PC-9 (cell line): Measurements from ENCODE around the gene MYL6B. TPM values are rescaled to one million over a fixed set of nuclear protein-coding genes. Genes with fewer than 3 reads are reported as not detected.
"Not testable (repeated sequence)": the region's sequence is repeated elsewhere in the genome, so short reads cannot be mapped to it uniquely, and the experiment has no call there.

Source experiments
- BruUV-seq: library from RNA; stranded (reverse); fragments of 400-500 nt; replicated peaks from 2 replicates; lab custom pipeline; 2021; lab: Mats Ljungman, UMichigan
- CTCF ChIA-PET: fragments of 300-600 bp; sonication (Branson Sonifier 250); formaldehyde crosslinking; loops from one replicate; lab custom pipeline; 2022; ENCODE audit warnings: antibody characterized with exemption; lab: Charles Lee
- POLR2A ChIA-PET: fragments of 300-600 bp; sonication (Branson Sonifier 250); formaldehyde crosslinking; loops from one replicate; lab custom pipeline; 2022; ENCODE audit warnings: antibody characterized with exemption; ENCODE audit not compliant: unreplicated experiment; lab: Charles Lee
- DNase-seq, 2 experiments: peaks; one replicate each; pipeline versions ENCODE4 v3.0.0 to v3.0.0-alpha.2; 2015 to 2022; ENCODE audit warnings: mixed read lengths in 1 of 2
- H2AFZ ChIP-seq: fragments of 200-600 bp; sonication (generic); 2 replicates; pipeline ENCODE4 v1.8.1; 2017; ENCODE audit warnings: antibody characterized with exemption
- H3F3A ChIP-seq: fragments of 200-600 bp; sonication (generic); 2 replicates; pipeline ENCODE4 v1.8.1; 2017; ENCODE audit warnings: antibody characterized with exemption, mild to moderate bottlenecking, low read depth; ENCODE audit not compliant: insufficient read depth
- H3K27ac ChIP-seq: fragments of 200-600 bp; sonication (generic); 2 replicates; pipeline ENCODE4 v1.6.1; 2016; ENCODE audit warnings: mixed run types
- H3K27me3 ChIP-seq: fragments of 200-600 bp; sonication (generic); 2 replicates; pipeline ENCODE4 v1.6.1; 2016; ENCODE audit warnings: low read depth, mixed run types; ENCODE audit not compliant: insufficient read depth
- H3K36me3 ChIP-seq: fragments of 200-600 bp; sonication (generic); 2 replicates; pipeline ENCODE4 v1.6.1; 2016; ENCODE audit warnings: low read depth, mixed run types
- H3K4me1 ChIP-seq: fragments of 200-600 bp; sonication (generic); replicated peaks from 2 replicates; pipeline ENCODE4 v1.6.1; 2016; ENCODE audit warnings: mixed run types; ENCODE audit not compliant: insufficient read depth
- H3K4me2 ChIP-seq: fragments of 200-600 bp; sonication (generic); 2 replicates; pipeline ENCODE4 v1.6.1; 2017; ENCODE audit warnings: mixed run types
- H3K4me3 ChIP-seq: fragments of 200-600 bp; sonication (generic); 2 replicates; pipeline ENCODE4 v1.6.1; 2016; ENCODE audit warnings: mixed run types
- H3K79me2 ChIP-seq: fragments of 200-600 bp; sonication (generic); 2 replicates; pipeline ENCODE4 v1.6.1; 2017; ENCODE audit warnings: low read depth, mixed run types
- H3K9me2 ChIP-seq: fragments of 200-600 bp; sonication (generic); 2 replicates; pipeline ENCODE4 v1.8.1; 2017; ENCODE audit warnings: mild to moderate bottlenecking; ENCODE audit not compliant: insufficient read depth
- H3K9me3 ChIP-seq: fragments of 200-600 bp; sonication (generic); 2 replicates; pipeline ENCODE4 v1.8.1; 2016; ENCODE audit warnings: low read depth; ENCODE audit not compliant: insufficient read depth
- H4K20me1 ChIP-seq: fragments of 200-600 bp; sonication (generic); 2 replicates; pipeline ENCODE4 v1.8.1; 2017; ENCODE audit not compliant: insufficient read depth
- EZH2 ChIP-seq: fragments of 200-600 bp; sonication (generic); IDR thresholded peaks from 2 replicates; pipeline ENCODE4 v1.8.0; 2017; ENCODE audit warnings: antibody characterized with exemption, low read depth
- intact Hi-C: fragments of 100-400 bp; cut with micrococcal nuclease; formaldehyde crosslinking; loops from one replicate; pipeline ENCODE4 v1.10.0; 2022; ENCODE audit not compliant: unreplicated experiment
- total RNA-seq: library from RNA; stranded (reverse); gene quantifications from 2 replicates; pipeline ENCODE4 v1.2.3, GENCODE V29; 2021
- TF ChIP-seq, protein P1 (sequence below): fragments of 200-600 bp; sonication (generic); conservative IDR thresholded peaks from 2 replicates; pipeline ENCODE4 v1.6.1; 2017; ENCODE audit warnings: mixed run types, antibody characterized with exemption, mild to moderate bottlenecking, moderate library complexity

The MYL6B gene
- total RNA-seq, 1 experiment from 2014 or later: 121 TPM

DNA sequence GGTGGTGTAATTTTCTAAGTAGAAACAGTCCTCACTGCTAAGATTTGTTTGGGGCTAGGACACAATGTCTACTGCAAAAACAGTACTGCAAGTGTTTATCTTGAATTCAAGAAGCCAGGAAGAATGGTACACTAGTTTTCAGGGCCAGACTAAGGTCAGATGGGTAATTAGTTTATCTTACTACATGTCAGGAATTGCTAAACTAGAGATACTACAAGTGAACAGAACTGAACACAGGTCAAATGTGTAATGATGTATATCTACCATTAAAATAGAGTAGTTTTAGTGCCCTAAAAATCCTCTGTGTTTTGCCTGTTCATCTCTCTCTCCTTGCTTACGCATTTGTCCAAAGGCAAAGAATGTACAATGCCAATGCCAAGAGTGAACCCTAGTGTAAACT, 38.3 kb upstream of the MYL6B start:
- Histone ChIP-seq H3K4me2 (no peak overlapping the region), H3K9me3 (no peaks in the 10 kb centered on the region), H3K36me3 (peaks cover 27% of the 10 kb centered on the region), H4K20me1 (no peaks in the 10 kb centered on the region), H3K79me2 (peaks cover 17% of the 10 kb centered on the region), H3F3A (peaks cover 83% of the 10 kb centered on the region), H3K4me3 (no peak overlapping the region), H3K27me3 (no peaks in the 10 kb centered on the region), H3K9me2 (no peaks in the 10 kb centered on the region), H2AFZ (no peak overlapping the region), H3K27ac (peak overlapping the region; percentile 28; the same call in 1 of the 2 replicates), H3K4me1 (peaks cover 11% of the 10 kb centered on the region)
- no peak for DNase-seq
- TF ChIP-seq, protein P1, sequence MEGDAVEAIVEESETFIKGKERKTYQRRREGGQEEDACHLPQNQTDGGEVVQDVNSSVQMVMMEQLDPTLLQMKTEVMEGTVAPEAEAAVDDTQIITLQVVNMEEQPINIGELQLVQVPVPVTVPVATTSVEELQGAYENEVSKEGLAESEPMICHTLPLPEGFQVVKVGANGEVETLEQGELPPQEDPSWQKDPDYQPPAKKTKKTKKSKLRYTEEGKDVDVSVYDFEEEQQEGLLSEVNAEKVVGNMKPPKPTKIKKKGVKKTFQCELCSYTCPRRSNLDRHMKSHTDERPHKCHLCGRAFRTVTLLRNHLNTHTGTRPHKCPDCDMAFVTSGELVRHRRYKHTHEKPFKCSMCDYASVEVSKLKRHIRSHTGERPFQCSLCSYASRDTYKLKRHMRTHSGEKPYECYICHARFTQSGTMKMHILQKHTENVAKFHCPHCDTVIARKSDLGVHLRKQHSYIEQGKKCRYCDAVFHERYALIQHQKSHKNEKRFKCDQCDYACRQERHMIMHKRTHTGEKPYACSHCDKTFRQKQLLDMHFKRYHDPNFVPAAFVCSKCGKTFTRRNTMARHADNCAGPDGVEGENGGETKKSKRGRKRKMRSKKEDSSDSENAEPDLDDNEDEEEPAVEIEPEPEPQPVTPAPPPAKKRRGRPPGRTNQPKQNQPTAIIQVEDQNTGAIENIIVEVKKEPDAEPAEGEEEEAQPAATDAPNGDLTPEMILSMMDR: no peak
- TF ChIP-seq EZH2: no peak
- CTCF ChIA-PET: no interaction called here
- no TSS peak for BruUV-seq
- POLR2A ChIA-PET: no interaction called here
- intact Hi-C loops: no loop called here

DNA sequence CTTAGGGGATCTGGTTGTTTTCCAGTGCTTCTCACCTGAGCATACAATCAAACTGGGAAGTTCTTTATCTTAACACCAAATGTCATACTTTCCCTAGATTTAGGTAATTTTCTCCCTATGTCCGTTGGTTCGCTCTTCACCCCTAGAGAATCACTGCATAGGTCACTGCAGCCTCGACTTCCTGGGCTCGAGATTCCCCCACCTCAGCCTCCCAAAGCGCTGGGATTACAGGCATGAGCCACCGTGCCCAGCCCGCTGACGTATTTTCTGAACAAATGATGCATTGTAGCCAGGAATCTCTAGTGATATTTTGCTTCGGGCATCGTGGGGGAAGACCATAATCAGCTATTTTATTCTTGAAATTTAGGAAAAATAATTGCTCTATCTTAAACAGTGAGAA, 37.1 kb upstream of the MYL6B start:
- ChIA-PET CTCF (interaction anchor here (0.5 kb wide), 1 partner anchor 71 kb away, joined by 4 read pairs; no protein-coding TSS in a partner anchor), POLR2A (interaction anchor here (0.6 to 0.7 kb wide), 2 partner anchors 184 to 187 kb away, joined by 4 to 8 read pairs; no protein-coding TSS in a partner anchor)
- Histone ChIP-seq H3K27me3 (no peaks in the 10 kb centered on the region), H3K36me3 (peaks cover 21% of the 10 kb centered on the region), H3K4me1 (peaks cover 24% of the 10 kb centered on the region), H2AFZ (peak overlapping the region; percentile 85), H3K79me2 (peaks cover 19% of the 10 kb centered on the region), H4K20me1 (no peaks in the 10 kb centered on the region), H3K4me2 (peak overlapping the region; percentile 89), H3K9me3 (no peaks in the 10 kb centered on the region), H3F3A (peaks cover 74% of the 10 kb centered on the region), H3K27ac (peak overlapping the region; percentile 96), H3K9me2 (no peaks in the 10 kb centered on the region), H3K4me3 (peak overlapping the region; percentile 98)
- intact Hi-C loops: loop anchor here (5.0 kb wide), 3 partner anchors 42 to 892 kb away; partner anchors contain the start of genes MYL6, RAB5B and ZBTB39
- no peak for TF ChIP-seq EZH2
- TF ChIP-seq, protein P1: no peak
- BruUV-seq: no TSS peak
- no peak for DNase-seq

DNA sequence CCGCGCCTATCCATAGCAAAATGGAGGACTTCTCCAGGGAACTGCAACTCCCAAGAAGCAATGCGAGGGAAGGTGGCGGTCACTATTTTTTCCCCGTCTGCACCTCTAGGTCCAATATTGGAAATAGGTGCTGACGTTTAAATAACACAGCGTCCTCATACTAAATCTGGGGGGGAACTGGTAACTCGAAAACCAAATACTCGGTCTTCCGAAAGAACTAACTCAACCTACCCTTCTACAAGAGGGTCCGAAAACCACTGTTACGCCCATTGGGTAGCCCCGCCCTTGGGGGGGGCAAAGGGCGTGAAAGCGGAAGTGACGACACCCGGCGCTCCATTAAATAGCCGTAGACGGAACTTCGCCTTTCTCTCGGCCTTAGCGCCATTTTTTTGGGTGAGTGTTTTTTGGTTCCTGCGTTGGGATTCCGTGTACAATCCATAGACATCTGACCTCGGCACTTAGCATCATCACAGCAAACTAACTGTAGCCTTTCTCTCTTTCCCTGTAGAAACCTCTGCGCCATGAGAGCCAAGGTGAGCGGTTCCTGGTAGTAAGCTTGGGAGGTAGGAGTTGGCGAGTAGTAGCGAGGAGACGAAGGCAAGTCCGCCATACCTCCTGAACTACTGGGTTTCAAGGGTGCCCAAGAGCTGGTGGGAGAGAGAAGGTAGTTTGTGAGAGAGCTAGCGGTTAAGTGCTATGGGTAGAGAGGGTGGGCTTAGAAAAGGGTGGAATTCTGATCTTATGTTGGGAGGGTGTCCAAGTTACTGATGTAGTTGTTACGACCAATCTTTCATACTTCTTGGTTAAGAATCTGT, 35.9 kb upstream of the MYL6B start, which contains the start of gene RPL41:
RPL41 (plus strand) TSS at position 367 of the 815 bp plus-strand sequence.
- Histone ChIP-seq H3K9me2 (no peaks in the 10 kb centered on the region), H3F3A (peaks cover 63% of the 10 kb centered on the region), H3K79me2 (peaks cover 19% of the 10 kb centered on the region), H3K27me3 (no peaks in the 10 kb centered on the region), H3K27ac (peak within 1 kb of the TSS; percentile 96), H2AFZ (peak within 1 kb of the TSS; percentile 85), H4K20me1 (no peaks in the 10 kb centered on the region), H3K9me3 (no peaks in the 10 kb centered on the region), H3K4me3 (peak within 1 kb of the TSS; percentile 98), H3K36me3 (peaks cover 10% of the 10 kb centered on the region; the same call in 1 of the 2 replicates), H3K4me1 (peaks cover 26% of the 10 kb centered on the region), H3K4me2 (peak within 1 kb of the TSS; percentile 89)
- ChIA-PET POLR2A (interaction anchor here (0.6 to 1.0 kb wide), 2 partner anchors 13 to 69 kb away, joined by 4 to 9 read pairs; no protein-coding TSS in a partner anchor), CTCF (interaction anchor here (1.1 kb wide), 1 partner anchor 73 kb away, joined by 3 read pairs; the partner anchor contains the start of gene SMARCC2)
- TF ChIP-seq EZH2: no peak
- TF ChIP-seq, protein P1: 0 out of 2 replicates have a peak, but pooled peaks have one; percentile 18
- intact Hi-C loops: loop anchor here (1.0 to 5.0 kb wide), 5 partner anchors 37 to 891 kb away; partner anchors contain the start of genes MYL6, RAB5B, RPS26 and ZBTB39
- no TSS peak for BruUV-seq
- peak; percentile 79 to 91 for DNase-seq

DNA sequence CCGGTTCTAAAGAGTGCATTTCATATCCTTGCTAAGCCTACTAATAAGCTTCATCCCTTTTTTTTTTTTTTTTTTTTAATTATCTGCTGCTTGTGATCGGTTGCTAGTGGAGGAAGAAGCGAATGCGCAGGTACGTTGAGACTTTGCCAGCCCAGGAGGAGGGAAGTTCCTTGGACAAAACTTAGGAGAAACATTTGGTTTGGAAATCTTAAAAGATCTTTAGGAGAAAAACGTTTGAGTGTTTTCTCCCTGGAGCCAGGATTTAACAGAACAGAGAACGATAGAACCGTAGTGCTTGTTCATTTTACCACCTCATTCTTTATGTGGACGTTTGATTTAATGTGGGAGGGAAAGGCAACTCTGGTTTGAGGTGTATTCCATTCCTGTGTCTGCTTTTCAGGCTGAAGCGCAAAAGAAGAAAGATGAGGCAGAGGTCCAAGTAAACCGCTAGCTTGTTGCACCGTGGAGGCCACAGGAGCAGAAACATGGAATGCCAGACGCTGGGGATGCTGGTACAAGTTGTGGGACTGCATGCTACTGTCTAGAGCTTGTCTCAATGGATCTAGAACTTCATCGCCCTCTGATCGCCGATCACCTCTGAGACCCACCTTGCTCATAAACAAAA, 35.2 kb upstream of the MYL6B start:
- ChIA-PET POLR2A (interaction anchor here (0.6 to 1.0 kb wide), 3 partner anchors 13 to 68 kb away, joined by 3 to 9 read pairs (median 4); no protein-coding TSS in a partner anchor), CTCF (interaction anchor here (0.6 to 1.6 kb wide), 3 partner anchors 12 to 379 kb away, joined by 3 to 13 read pairs (median 3); partner anchors contain the start of gene PA2G4)
- peak overlapping the region; percentile 96 for H3K27ac ChIP-seq
- intact Hi-C loops: loop anchor here (2.0 to 5.0 kb wide), 4 partner anchors 40 to 890 kb away; partner anchors contain the start of genes MYL6, RAB5B, RPS26 and ZBTB39
- BruUV-seq: TSS peak; percentile 93
- H4K20me1 ChIP-seq, DNase-seq, H3K36me3 ChIP-seq, H3K27me3 ChIP-seq, H2AFZ ChIP-seq, H3K9me2 ChIP-seq, H3K9me3 ChIP-seq: not testable (repeated sequence)
- H3K4me2 ChIP-seq: peak overlapping the region; percentile 89
- H3K4me1 ChIP-seq: peaks cover 26% of the 10 kb centered on the region
- peaks cover 58% of the 10 kb centered on the region for H3F3A ChIP-seq
- H3K79me2 ChIP-seq: peaks cover 19% of the 10 kb centered on the region
- peak overlapping the region; percentile 98 for H3K4me3 ChIP-seq
